ENCODE results near the gene DGUOK. TPM values are rescaled to one million over a fixed set of nuclear protein-coding genes. Genes with fewer than 3 reads are reported as not detected.

DGUOK gene
- polyA plus RNA-seq, 5 donors = 56.5 to 69.8 (median 65.2) TPM

- no peak for DNase-seq
These were observed 49.1 kb downstream of the DGUOK start for GRCh38 chr2:73975731-73976130.

- DNase-seq = no peak
These were observed 50.1 kb downstream of the DGUOK start for GRCh38 chr2:73976803-73977202.

GRCh38 chr2:73977466-73977865 is 50.8 kb downstream of the DGUOK start:
- no peak for DNase-seq

GRCh38 chr2:73979021-73979420 is 52.3 kb downstream of the DGUOK start:
- DNase-seq = no peak

- no peak for DNase-seq
These were observed 53.0 kb downstream of the DGUOK start for GRCh38 chr2:73979686-73980085.

- DNase-seq = no peak
These were observed 53.9 kb downstream of the DGUOK start for GRCh38 chr2:73980566-73980965.

GRCh38 chr2:73981081-73982001 is 54.7 kb downstream of the DGUOK start:
- no peak for DNase-seq

GRCh38 chr2:73982140-73982617 is 55.5 kb downstream of the DGUOK start:
- DNase-seq = no peak

GRCh38 chr2:73983322-73984202 is 56.9 kb downstream of the DGUOK start:
- peak; percentile 82 for DNase-seq

GRCh38 chr2:73984203-73984921 is 57.7 kb downstream of the DGUOK start, which contains the start of gene TET3:
Gene TET3, plus strand, starts transcription at chr2:73984910. Its CDS starts 1,494 bp downstream, at chr2:73986404.
- DNase-seq = no peak

GRCh38 chr2:73984922-73985307 is 58.2 kb downstream of the DGUOK start:
- DNase-seq = no peak

- DNase-seq = no peak
These were observed 58.8 kb downstream of the DGUOK start for GRCh38 chr2:73985308-73986084.

GRCh38 chr2:73986085-73986681 is 59.5 kb downstream of the DGUOK start:
- no peak for DNase-seq

GRCh38 chr2:73987109-73987947 is 60.6 kb downstream of the DGUOK start:
- DNase-seq = no peak

- no peak for DNase-seq
These were observed 61.4 kb downstream of the DGUOK start for GRCh38 chr2:73987948-73988700.

GRCh38 chr2:73989972-73990371 is 63.3 kb downstream of the DGUOK start:
- no peak for DNase-seq

GRCh38 chr2:73990531-73990930 is 63.9 kb downstream of the DGUOK start:
- DNase-seq = no peak

GRCh38 chr2:73992036-73992435 is 65.4 kb downstream of the DGUOK start:
- DNase-seq = no peak

GRCh38 chr2:73993376-73993775 is 66.7 kb downstream of the DGUOK start:
- no peak for DNase-seq
